ENCODE measurements around the gene CARD11. TPM values are rescaled to one million over a fixed set of nuclear protein-coding genes. Genes with fewer than 3 reads are reported as not detected.

Gene CARD11
- total and polyA plus RNA-seq, 2 of the 13 experiments (the other 11 are each of a cell fraction or from before 2014, with no cell fraction given) = 0.04 TPM; not detected in 1

DNA sequence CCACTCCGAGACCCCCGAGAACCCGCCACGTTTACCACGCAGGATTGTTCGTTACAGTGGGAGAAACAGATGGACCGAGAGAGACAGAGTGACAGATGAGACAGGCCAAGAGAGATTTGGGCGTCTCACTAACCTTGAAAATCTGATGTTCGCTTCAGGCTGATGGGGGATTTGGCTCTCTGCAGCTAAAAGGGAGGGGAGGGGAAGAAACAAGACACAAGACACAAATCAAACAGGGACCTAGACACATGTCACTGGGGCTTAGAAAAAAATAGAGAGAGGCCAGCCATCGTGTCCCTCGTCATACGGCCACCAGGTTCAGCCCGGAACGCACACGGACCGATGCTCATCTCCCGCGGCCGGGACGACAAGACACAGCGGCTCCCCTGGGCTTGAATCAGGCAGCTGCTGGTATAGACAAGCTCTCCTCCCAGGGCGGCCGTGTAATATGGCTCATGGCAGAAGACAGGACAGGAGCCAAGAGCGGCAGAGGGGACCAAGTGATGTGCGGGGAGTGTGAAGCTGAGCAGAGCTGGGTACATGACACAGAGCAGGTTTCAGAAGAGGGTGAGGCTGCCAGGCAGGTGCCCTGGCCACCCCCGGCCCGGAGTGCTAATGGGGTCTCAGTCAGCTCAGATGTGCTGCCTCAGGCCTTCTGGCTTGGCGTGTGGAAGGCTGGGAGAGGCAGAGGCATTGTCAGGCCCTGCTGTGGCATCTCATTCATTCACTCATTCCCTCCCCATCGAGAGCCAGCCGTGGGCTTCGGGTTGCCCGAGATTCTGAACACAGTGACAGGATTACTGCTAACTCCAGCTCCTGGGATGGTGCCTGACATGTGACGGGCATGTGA, 111.0 kb downstream of the CARD11 start (continued):
- TF ChIP-seq MIXL1 (CRISPR knock-in tag; IDR thresholded peaks at IDR 0.05) = no peak

DNA sequence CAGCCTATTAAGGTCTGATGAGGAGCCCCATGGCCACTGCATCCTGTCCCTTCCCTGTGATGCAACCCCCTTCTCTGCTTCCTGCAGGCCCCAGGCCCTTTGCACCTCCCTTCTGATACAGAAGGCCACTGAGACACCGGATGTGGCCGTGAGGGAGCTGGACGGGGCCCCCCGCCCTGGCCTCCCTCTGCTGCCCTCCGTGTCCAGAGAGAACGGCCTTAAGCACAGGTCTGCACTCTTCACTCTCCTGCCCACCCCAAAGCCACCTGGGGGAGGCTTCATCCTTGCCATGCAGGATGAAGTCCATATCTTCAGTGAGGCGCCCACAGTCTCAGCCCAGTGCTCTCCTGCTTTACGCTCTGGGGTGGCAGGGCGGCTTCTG, 112.6 kb downstream of the CARD11 start:
- Histone ChIP-seq H3K4me2 (ENCODE audit: low read depth, low read length) (no peak overlapping the region), H3K79me2 (ENCODE audit: insufficient read depth, low read length) (no peaks in the 10 kb centered on the region), H3K9ac (ENCODE audit: insufficient read depth, low read depth, low read length) (no peak overlapping the region), H3K4me1 (ENCODE audit: insufficient read depth, low read length) (no peaks in the 10 kb centered on the region; the same call in 1 of the 2 replicates), H2AFZ (ENCODE audit: low read length) (no peak overlapping the region), H3K4me3 (replicated peaks in 1 of 3; ENCODE audit: insufficient read depth in 1 of 3, low read depth in 2 of 3, low read length in 3 of 3) (no peak overlapping the region), H3K27ac (ENCODE audit: extremely low read length, insufficient read depth, low read length) (no peak overlapping the region), H3K36me3 (replicated peaks in 1 of 2; ENCODE audit: control insufficient read depth in 1 of 2, insufficient read depth in 2 of 2, low read length in 2 of 2) (no peaks in the 10 kb centered on the region), H4K20me1 (ENCODE audit: insufficient read depth, low read length) (no peaks in the 10 kb centered on the region), H3K27me3 (ENCODE audit: control insufficient read depth in 1 of 2, insufficient read depth in 2 of 2, low read length in 2 of 2) (peaks cover 7 to 25% of the 10 kb centered on the region in 2 experiments; a peak in 4 of 5 replicates), H3K9me3 (ENCODE audit: low read length) (no peaks in the 10 kb centered on the region)
- in situ Hi-C loops (cut with HindIII; ENCODE audit: extremely low pct_ligation_motif_present, low pct_unique_long_range_greater_than_20kb) = no loop called here
- DNase-seq (ENCODE audit: low spot score) (no peak), FAIRE-seq (no peak), ATAC-seq (no peak)
- TF ChIP-seq, protein P1, sequence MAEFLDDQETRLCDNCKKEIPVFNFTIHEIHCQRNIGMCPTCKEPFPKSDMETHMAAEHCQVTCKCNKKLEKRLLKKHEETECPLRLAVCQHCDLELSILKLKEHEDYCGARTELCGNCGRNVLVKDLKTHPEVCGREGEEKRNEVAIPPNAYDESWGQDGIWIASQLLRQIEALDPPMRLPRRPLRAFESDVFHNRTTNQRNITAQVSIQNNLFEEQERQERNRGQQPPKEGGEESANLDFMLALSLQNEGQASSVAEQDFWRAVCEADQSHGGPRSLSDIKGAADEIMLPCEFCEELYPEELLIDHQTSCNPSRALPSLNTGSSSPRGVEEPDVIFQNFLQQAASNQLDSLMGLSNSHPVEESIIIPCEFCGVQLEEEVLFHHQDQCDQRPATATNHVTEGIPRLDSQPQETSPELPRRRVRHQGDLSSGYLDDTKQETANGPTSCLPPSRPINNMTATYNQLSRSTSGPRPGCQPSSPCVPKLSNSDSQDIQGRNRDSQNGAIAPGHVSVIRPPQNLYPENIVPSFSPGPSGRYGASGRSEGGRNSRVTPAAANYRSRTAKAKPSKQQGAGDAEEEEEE (CRISPR knock-in tag; IDR thresholded peaks at IDR 0.05; ENCODE audit: borderline replicate concordance) = no peak
- 0 out of 2 replicates have a peak, but pooled peaks have one; percentile 14 for TF ChIP-seq ZMYM3 (CRISPR knock-in tag; IDR thresholded peaks at IDR 0.05)
- no TSS peak for BruUV-seq (replicated peaks)
- intact Hi-C loops (cut with micrococcal nuclease; ENCODE audit: unreplicated experiment) = no loop called here
- ChIA-PET CTCF (ENCODE audit: low intra/inter-chr PET ratio, low total read pairs) (no interaction called here), POLR2A (no interaction called here)
- WGBS (ENCODE audit: low lambda C conversion rate) = 27% methylated on average over 8 of the region's 9 CpGs
